Transverse colon (tissue), 4 donors: ENCODE results near the gene EYS.

Experiments used
- CTCF ChIP-seq, 5 experiments: fragments of 200-600 bp in 3 of 5; fragments of 450-650 bp in 2 of 5; sonication (generic) in 3 of 5; IDR thresholded peaks; 1 replicate in 2 of 5; 2 replicates in 3 of 5; pipeline ENCODE4 v1.5.1; 2016 to 2017; ENCODE audit warnings: antibody characterized with exemption in 5 of 5, inconsistent platforms in 3 of 5, mild to moderate bottlenecking in 2 of 5, moderate library complexity in 1 of 5
- EP300 ChIP-seq: sonication (generic); formaldehyde crosslinking; IDR thresholded peaks from one replicate; pipeline ENCODE4 v1.6.1; 2017; ENCODE audit warnings: antibody characterized with exemption, low read depth
- POLR2A ChIP-seq: fragments of 450-650 bp; IDR thresholded peaks from one replicate; pipeline ENCODE4 v1.6.1; 2016; ENCODE audit warnings: antibody characterized with exemption, mild to moderate bottlenecking, moderate library complexity
- POLR2AphosphoS5 ChIP-seq, 3 donors: sonication (generic); formaldehyde crosslinking; IDR thresholded peaks; one replicate each; pipeline ENCODE4 v1.6.1; 2016; ENCODE audit warnings: antibody characterized with exemption in 3 of 3

GRCh38 chr6:64310214-64310613 is 1396.8 kb downstream of the EYS start:
- TF ChIP-seq POLR2AphosphoS5 (IDR thresholded peaks at IDR 0.05) (no peak), CTCF (IDR thresholded peaks at IDR 0.05) (no peak), POLR2A (no peak), EP300 (no peak)
